ENCODE data around the gene OLFM1.

The OLFM1 gene

DNA sequence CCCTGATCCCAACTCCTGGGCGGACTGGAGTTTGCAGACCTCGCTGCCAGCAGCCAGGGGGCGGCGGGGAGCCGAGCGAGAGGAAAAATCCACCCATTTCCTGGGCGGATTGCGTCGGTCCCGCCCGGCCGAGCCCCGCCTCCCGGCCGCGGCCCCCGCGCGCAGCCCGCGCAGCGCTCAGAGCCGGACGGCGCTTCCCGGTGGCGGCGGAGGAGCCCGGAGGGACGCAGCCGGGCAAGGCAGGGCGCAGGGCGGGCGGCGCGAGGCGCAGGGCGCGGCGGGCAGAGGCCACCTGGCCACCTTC lies at the start of gene OLFM1:
OLFM1 (plus strand) TSS at position 180 of the 304 bp plus-strand sequence. CDS start 322 bp downstream, outside the sequence.
- Mint-ChIP-seq H3K27me3 (peaks cover 40% of the 10 kb centered on the region), H3K4me3 (no peak within 1 kb of the TSS), H3K9me3 (peaks cover 7% of the 10 kb centered on the region), H3K36me3 (ENCODE audit: insufficient read depth) (no peaks in the 10 kb centered on the region), H3K27ac (ENCODE audit: low read depth) (no peak within 1 kb of the TSS), H3K4me1 (no peaks in the 10 kb centered on the region)
- DNase-seq (ENCODE audit: low spot score in 2 of 2) = no peak
- ATAC-seq (replicated peaks; ENCODE audit: extremely low read depth, poor library complexity, severe bottlenecking) = no peak

DNA sequence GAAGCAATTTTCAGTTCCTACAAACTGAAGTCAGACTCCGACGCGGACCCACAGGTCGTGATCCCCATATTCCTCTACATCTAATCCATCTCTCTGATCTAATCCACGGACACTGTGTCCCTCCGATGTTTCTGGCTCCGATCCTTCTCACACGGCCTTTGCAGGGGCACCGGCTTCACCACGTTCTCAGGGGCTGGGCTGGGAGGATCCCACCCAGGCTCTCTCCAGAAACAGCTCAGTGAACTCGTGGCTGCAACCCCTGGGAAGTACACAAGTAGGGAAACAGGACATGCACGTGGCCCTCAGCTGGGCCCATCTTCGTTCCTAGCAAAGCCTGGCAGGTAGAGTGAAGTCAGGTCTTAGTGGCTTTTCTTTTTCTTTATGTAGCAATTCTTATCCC lies 49.1 kb upstream of the OLFM1 start:
- Mint-ChIP-seq H3K9me3 (no peaks in the 10 kb centered on the region), H3K4me1 (no peaks in the 10 kb centered on the region), H3K36me3 (ENCODE audit: insufficient read depth) (no peaks in the 10 kb centered on the region), H3K27me3 (no peaks in the 10 kb centered on the region), H3K4me3 (no peak overlapping the region), H3K27ac (ENCODE audit: low read depth) (no peak overlapping the region)
- ATAC-seq (replicated peaks; ENCODE audit: extremely low read depth, poor library complexity, severe bottlenecking) = no peak
- no peak for DNase-seq (ENCODE audit: low spot score in 2 of 2)

DNA sequence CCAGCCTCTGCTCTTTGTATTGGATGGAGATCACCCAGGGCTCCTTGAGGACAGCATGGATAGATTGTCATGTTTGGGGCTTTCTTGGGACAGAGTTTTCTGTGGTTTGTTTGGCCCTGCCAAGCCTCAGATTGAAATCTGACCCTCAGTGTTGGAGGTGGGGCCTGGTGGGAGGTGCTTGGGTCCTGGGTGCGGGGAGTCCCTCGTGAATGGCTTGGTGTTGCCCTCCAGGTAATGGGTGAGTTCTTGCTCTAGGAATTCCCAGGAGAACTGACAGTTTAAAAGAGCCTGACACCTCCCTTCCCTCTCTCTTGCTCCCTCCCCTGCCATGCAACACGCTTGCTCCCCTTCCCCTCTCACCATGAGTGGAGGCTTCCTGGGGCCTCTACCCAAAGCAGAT lies 48.6 kb upstream of the OLFM1 start:
- ATAC-seq (replicated peaks; ENCODE audit: extremely low read depth, poor library complexity, severe bottlenecking) (no peak), DNase-seq (ENCODE audit: low spot score in 2 of 2) (no peak)
- Mint-ChIP-seq H3K4me1 (no peaks in the 10 kb centered on the region), H3K9me3 (no peaks in the 10 kb centered on the region), H3K36me3 (ENCODE audit: insufficient read depth) (no peaks in the 10 kb centered on the region), H3K4me3 (no peak overlapping the region), H3K27me3 (no peaks in the 10 kb centered on the region), H3K27ac (ENCODE audit: low read depth) (no peak overlapping the region)

DNA sequence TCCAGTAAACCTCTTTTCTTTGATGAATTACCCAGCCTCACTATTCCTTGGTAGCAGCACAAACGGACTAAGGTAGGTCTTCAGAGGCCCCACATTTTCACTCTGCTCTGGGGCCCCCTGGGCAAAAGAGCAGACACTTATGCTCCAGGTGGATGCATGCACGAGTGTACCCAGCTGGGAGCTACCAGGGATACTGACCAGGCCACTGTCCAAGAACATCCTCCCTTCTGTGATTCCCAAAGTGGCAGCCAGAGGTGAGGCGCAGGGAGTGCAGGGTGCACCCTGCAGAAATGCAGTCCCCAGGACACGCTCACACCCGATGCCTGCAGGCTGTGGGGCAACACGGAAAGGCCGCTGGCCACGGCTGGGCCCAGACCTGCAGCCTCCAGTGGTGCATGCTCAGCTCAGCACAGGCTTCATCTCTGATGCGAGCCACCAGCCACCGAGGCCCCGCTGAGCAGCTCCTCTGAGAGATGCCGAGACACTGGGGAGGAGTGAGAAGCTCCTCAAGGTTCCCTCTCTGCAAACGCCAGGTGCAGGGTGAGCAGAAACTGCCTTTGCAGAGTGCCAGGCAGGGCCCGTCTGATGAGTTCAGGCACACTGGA lies 48.1 kb upstream of the OLFM1 start:
- no peaks in the 10 kb centered on the region for H3K4me1 Mint-ChIP-seq
- no peak for DNase-seq (ENCODE audit: low spot score in 2 of 2)
- H3K36me3 Mint-ChIP-seq (ENCODE audit: insufficient read depth) = no peaks in the 10 kb centered on the region
- no peaks in the 10 kb centered on the region for H3K9me3 Mint-ChIP-seq
- ATAC-seq (replicated peaks; ENCODE audit: extremely low read depth, poor library complexity, severe bottlenecking) = no peak
- H3K27ac Mint-ChIP-seq (ENCODE audit: low read depth) = no peak overlapping the region
- H3K4me3 Mint-ChIP-seq = no peak overlapping the region
- peaks cover 4% of the 10 kb centered on the region for H3K27me3 Mint-ChIP-seq

DNA sequence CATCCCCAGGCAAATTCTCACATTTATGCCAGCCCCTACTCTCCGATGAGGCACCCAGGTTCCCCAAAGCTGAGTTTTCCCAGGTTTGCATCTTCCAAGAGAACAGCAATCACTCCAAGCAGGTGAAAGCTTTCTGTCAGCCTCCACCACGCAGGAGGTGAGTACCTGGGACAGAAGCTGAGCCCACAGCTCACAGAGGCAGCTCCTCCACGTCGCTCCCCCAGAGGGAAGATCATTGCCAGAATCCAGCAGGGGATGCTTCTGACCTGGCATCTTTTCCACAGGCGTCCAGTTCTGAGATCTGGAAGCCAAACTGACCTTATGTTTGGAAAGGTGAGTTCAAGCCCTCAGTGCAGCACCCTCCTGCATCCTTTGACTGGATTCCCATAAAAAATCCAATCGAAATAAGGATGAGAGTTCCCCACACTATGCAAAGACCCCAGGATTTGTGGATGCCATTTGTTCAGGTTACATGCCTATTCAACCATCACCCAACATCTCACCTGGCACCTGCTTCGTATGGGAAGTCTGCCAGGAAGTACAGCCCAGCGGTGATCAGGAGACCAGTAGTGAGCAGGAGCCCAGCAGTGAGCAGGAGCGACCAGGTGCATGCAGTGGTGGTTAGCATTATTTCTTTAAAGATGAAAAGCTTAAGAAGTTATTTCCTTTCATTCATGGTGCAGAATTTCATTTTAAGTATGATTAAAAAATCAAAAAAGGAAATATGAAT lies 47.4 kb upstream of the OLFM1 start:
- no peaks in the 10 kb centered on the region for H3K9me3 Mint-ChIP-seq

DNA sequence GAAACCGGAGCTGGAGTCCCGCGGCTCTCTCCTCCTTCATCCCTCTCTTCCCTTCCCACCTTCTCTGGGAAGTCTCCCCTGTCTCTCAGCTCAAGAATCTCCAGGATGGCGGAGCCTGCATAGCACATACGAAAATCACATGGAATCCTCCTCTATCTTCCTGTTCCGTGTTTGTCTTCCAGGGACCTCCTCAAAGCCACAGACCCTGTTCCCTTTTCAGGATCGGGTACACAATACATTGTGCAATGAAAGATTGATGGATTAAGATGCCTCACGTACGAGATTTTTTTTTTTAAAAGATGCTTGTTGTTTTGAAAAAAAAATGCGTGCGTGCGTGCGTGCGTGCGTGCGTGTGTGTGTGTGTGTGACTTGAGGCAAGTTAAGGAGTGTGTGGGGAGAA lies 46.6 kb upstream of the OLFM1 start:
- Mint-ChIP-seq H3K27ac (ENCODE audit: low read depth) (no peak overlapping the region), H3K4me1 (no peaks in the 10 kb centered on the region), H3K4me3 (no peak overlapping the region), H3K36me3 (ENCODE audit: insufficient read depth) (no peaks in the 10 kb centered on the region), H3K9me3 (no peaks in the 10 kb centered on the region), H3K27me3 (peaks cover 19% of the 10 kb centered on the region)
- no peak for ATAC-seq (replicated peaks; ENCODE audit: extremely low read depth, poor library complexity, severe bottlenecking)
- DNase-seq (ENCODE audit: low spot score in 2 of 2) = no peak

More for the DNA sequence above, 47.4 kb upstream of the OLFM1 start:
- H3K4me1 Mint-ChIP-seq = no peaks in the 10 kb centered on the region
- H3K27ac Mint-ChIP-seq (ENCODE audit: low read depth) = no peak overlapping the region
- no peak for ATAC-seq (replicated peaks; ENCODE audit: extremely low read depth, poor library complexity, severe bottlenecking)
- no peaks in the 10 kb centered on the region for H3K36me3 Mint-ChIP-seq (ENCODE audit: insufficient read depth)
- DNase-seq (ENCODE audit: low spot score in 2 of 2) = no peak
- no peak overlapping the region for H3K4me3 Mint-ChIP-seq
- peaks cover 11% of the 10 kb centered on the region for H3K27me3 Mint-ChIP-seq

DNA sequence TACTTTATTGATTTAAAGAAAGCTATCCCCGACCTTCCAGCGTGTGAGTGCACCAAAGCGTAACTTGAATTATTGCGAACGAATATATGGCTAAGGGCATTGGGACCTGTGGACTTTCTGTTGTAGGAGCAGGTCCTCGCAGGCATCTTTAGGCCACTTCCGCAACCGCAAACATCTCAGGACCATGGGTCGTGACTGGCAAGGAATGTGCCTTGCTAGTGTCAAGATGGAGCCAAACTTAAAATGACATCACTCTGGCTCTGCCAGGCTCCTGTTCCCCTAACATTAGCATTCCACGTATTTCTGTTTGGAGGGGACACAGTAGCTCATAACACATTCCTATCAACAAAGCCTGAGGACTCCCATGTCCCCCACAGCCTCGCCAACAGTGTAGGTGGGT lies 44.1 kb upstream of the OLFM1 start:
- H3K4me3 Mint-ChIP-seq = no peak overlapping the region
- DNase-seq (ENCODE audit: low spot score in 2 of 2) = no peak
- no peak overlapping the region for H3K27ac Mint-ChIP-seq (ENCODE audit: low read depth)
- H3K4me1 Mint-ChIP-seq = no peaks in the 10 kb centered on the region
- H3K27me3 Mint-ChIP-seq = peaks cover 26% of the 10 kb centered on the region
- no peak for ATAC-seq (replicated peaks; ENCODE audit: extremely low read depth, poor library complexity, severe bottlenecking)
- H3K36me3 Mint-ChIP-seq (ENCODE audit: insufficient read depth) = no peaks in the 10 kb centered on the region
- no peaks in the 10 kb centered on the region for H3K9me3 Mint-ChIP-seq

DNA sequence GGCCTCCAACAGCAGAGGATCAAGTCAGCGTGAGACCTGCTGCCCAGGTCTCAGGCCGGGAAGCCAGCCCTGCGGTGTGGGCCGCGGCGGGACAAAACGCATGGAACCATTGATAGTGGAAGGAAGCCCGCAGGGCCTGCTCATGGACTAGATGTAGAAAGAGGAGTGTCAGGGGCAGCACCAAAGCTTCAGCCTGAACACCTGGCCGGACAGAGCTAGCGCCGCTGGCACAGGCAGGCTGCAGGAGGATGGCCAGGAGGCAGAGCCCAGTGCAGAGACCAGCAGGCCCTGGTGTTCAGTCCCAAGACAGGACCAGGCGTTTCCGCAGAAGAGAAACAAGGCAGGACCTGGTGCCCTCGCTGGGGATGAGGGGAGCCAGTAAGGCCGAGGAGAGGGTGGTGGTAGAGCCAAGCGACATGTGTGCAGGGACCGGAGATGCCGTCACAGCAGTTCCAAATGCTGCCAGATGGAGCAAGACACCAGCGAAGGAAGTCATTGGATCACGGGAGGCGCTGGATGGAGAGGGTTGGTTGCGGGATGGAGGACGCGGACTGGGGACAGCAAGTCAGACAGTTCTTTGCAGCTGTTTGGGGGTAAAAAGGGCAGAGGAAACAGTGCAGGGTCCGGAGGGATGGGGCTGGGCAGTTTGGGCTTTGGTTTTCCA lies 42.1 kb upstream of the OLFM1 start:
- Mint-ChIP-seq H3K4me3 (no peak overlapping the region), H3K27ac (ENCODE audit: low read depth) (no peak overlapping the region), H3K27me3 (peaks cover 47% of the 10 kb centered on the region), H3K36me3 (ENCODE audit: insufficient read depth) (no peaks in the 10 kb centered on the region), H3K4me1 (no peaks in the 10 kb centered on the region), H3K9me3 (no peaks in the 10 kb centered on the region)
- ATAC-seq (replicated peaks; ENCODE audit: extremely low read depth, poor library complexity, severe bottlenecking) = no peak
- no peak for DNase-seq (ENCODE audit: low spot score in 2 of 2)

DNA sequence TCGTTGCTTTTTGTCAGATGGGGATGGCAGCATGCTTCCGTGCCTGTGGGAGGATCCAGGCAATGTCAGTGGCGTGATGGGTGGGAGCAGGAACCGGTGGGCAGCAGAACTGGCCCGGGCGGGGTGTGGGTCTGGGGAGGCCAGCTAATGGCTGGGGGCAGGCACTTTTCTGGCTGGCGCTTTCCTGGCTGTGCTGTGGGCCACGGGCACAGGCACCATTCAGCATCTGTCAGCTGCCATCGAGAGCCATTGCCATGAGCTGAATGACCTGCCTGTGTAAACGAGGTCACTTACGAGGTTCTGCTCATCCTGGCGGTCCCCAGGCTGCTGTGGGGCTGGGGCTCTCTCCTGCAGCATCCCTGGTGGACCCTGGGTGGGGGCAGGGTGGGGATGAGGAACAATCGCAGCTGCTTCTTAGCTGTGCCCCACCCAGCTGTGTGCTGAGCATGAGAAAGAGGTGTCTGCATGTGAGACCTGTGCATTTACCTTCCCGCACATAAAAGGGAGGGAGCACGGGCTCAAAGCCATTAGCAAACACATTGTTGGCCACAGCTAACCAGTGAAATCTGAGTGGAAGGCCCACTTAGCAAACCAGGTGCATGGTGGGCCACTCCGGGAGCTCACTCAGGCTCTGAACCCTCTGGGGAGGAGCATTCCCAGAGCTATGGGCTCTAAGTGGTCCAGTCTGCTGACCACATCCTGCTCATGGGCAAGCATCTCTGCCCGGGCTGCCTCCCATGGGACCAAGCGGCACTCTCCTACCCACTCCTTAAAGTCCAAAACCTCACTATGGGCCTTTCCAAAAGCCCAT lies 41.3 kb upstream of the OLFM1 start:
- H3K9me3 Mint-ChIP-seq = no peaks in the 10 kb centered on the region
- H3K27ac Mint-ChIP-seq (ENCODE audit: low read depth) = no peak overlapping the region
- no peak overlapping the region for H3K4me3 Mint-ChIP-seq
- ATAC-seq (replicated peaks; ENCODE audit: extremely low read depth, poor library complexity, severe bottlenecking) (no peak), DNase-seq (ENCODE audit: low spot score in 2 of 2) (no peak)
- H3K27me3 Mint-ChIP-seq = peaks cover 54% of the 10 kb centered on the region
- H3K36me3 Mint-ChIP-seq (ENCODE audit: insufficient read depth) = no peaks in the 10 kb centered on the region
- H3K4me1 Mint-ChIP-seq = no peaks in the 10 kb centered on the region

DNA sequence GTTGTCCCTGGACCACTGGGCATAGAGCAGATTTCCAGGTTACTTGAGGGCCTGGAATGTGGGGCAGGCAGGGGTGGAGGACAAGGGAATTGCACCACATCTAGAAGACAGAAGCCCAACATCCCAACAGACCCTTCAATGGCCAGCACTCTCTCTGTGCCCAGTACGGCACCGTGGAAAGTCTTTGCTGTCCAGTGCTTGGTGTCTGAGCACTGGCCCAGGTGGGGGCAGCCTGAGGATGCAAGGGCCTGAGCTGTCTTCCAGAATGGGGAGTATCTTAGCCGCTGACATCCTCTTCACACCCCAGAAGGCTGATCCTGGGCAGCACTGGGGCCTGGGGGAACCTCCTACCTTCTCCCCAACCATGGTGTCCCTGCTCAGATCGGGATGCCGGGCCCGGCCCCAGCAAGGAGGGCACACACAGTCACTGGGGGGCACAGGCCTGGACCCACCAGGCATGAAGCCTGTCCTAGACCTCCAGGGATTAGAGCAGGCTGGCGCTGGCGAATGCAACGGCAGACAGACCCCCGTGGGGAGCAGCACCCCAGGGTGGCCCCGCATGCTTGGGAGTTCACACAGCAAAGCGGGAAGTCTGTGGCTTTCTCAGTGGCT lies 40.6 kb upstream of the OLFM1 start:
- Mint-ChIP-seq H3K4me3 (no peak overlapping the region), H3K27me3 (peaks cover 61% of the 10 kb centered on the region), H3K27ac (ENCODE audit: low read depth) (no peak overlapping the region), H3K4me1 (no peaks in the 10 kb centered on the region), H3K9me3 (no peaks in the 10 kb centered on the region), H3K36me3 (ENCODE audit: insufficient read depth) (no peaks in the 10 kb centered on the region)
- ATAC-seq (replicated peaks; ENCODE audit: extremely low read depth, poor library complexity, severe bottlenecking) (no peak), DNase-seq (ENCODE audit: low spot score in 2 of 2) (no peak)

DNA sequence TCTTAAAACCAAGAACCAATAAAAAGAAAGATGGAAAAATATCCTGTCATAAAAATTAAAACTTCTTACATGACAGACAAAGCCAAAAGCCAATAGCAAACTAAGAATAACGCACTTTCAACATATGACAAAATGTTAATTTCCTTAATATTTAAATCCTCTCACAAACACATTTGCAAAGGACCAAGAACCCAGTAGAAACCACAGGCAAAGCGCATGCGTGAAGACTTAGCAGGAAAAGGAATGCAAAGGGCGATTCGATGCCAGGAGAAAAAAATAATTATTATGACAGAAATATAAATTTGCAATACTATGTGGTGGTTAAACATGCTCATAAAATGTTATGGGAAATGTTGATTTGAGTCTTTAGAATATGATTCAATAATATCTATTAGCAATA lies 39.9 kb upstream of the OLFM1 start:
- no peak overlapping the region for H3K27ac Mint-ChIP-seq (ENCODE audit: low read depth)

DNA sequence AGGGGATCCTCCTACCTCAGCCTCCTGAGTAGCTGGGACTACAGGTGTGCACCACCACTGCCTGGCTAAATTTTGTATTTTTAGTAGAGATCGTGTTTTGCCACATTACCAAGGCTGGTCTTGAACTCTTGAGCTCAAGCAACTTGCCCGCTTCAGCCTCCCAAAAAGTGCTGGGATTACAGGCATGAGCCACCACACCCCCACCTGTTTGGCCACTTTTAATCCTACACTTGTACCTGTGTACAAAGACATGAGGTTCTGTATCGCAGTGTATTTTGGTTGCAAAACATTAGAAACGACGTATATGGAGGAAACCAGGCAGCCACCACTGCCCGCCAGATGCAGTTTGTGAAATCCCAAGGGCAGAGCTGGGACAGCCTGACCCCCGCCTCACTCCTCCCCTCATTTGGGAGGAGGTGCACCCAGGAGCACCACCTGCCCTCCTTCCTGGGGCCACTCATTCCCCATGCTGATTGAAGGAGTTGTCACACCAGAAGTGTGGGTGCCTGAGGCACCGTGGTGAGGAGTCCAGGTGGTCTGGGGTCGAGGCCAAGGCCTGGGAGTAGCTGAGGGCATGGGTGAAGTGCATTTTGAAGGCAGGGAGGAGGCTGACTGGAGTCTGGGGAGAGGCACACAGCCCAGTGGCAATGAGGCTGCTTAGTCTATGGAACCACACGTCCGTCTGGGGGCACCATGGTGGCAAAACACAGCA lies 39.3 kb upstream of the OLFM1 start:
- DNase-seq (ENCODE audit: low spot score in 2 of 2) (no peak), ATAC-seq (replicated peaks; ENCODE audit: extremely low read depth, poor library complexity, severe bottlenecking) (no peak)
- Mint-ChIP-seq H3K4me3 (no peak overlapping the region), H3K27me3 (peaks cover 75% of the 10 kb centered on the region), H3K36me3 (ENCODE audit: insufficient read depth) (no peaks in the 10 kb centered on the region), H3K4me1 (no peaks in the 10 kb centered on the region), H3K9me3 (no peaks in the 10 kb centered on the region), H3K27ac (ENCODE audit: low read depth) (no peak overlapping the region)

More for the DNA sequence above, 39.9 kb upstream of the OLFM1 start:
- Mint-ChIP-seq H3K4me1 (no peaks in the 10 kb centered on the region), H3K4me3 (no peak overlapping the region), H3K36me3 (ENCODE audit: insufficient read depth) (no peaks in the 10 kb centered on the region), H3K27me3 (peaks cover 68% of the 10 kb centered on the region), H3K9me3 (no peaks in the 10 kb centered on the region)
- ATAC-seq (replicated peaks; ENCODE audit: extremely low read depth, poor library complexity, severe bottlenecking) = no peak
- DNase-seq (ENCODE audit: low spot score in 2 of 2) = no peak

Data from central memory CD8-positive, alpha-beta T cell (primary cell).